Calu3 (cell line): ENCODE measurements around the gene NSL1. TPM values are rescaled to one million over a fixed set of nuclear protein-coding genes. Genes with fewer than 3 reads are reported as not detected.
A peak's percentile ranks its signal among the peaks of the same experiment; 100 is the strongest.

ENCODE experiments used
- BruUV-seq: library from RNA; stranded (reverse); fragments of 400-500 nt; replicated peaks from 2 replicates; lab custom pipeline; 2021; lab: Mats Ljungman, UMichigan
- CTCF ChIA-PET: fragments of 300-600 bp; sonication (Branson Sonifier 250); formaldehyde crosslinking; loops from one replicate; lab custom pipeline; 2022; ENCODE audit warnings: antibody characterized with exemption; lab: Charles Lee
- DNase-seq: peaks from one replicate; pipeline ENCODE4 v3.0.0; 2022
- H3K27ac Mint-ChIP-seq: one replicate; pipeline ENCODE4 v1.8.0; 2022; ENCODE audit warnings: mixed read lengths; ENCODE audit not compliant: unreplicated experiment
- H3K27me3 Mint-ChIP-seq: one replicate; pipeline ENCODE4 v1.8.0; 2022; ENCODE audit warnings: mixed read lengths; ENCODE audit not compliant: unreplicated experiment
- H3K36me3 Mint-ChIP-seq: one replicate; pipeline ENCODE4 v1.8.0; 2022; ENCODE audit warnings: mild to moderate bottlenecking, moderate library complexity, mixed read lengths; ENCODE audit not compliant: insufficient read depth, unreplicated experiment
- H3K4me1 Mint-ChIP-seq: one replicate; pipeline ENCODE4 v1.8.0; 2022; ENCODE audit warnings: mild to moderate bottlenecking, low read depth, mixed read lengths; ENCODE audit not compliant: unreplicated experiment
- H3K4me3 Mint-ChIP-seq: one replicate; pipeline ENCODE4 v1.8.0; 2022; ENCODE audit warnings: mild to moderate bottlenecking, low read depth, moderate library complexity, mixed read lengths; ENCODE audit not compliant: unreplicated experiment
- H3K9me3 Mint-ChIP-seq: one replicate; pipeline ENCODE4 v1.8.0; 2022; ENCODE audit warnings: low read depth, mixed read lengths; ENCODE audit not compliant: unreplicated experiment
- CTCF ChIP-seq: fragments of 200-600 bp; IDR thresholded peaks from one replicate; pipeline ENCODE4 v1.8.0; 2022; ENCODE audit warnings: antibody characterized with exemption; ENCODE audit not compliant: unreplicated experiment
- intact Hi-C: fragments of 100-400 bp; cut with micrococcal nuclease; formaldehyde crosslinking; loops from one replicate; pipeline ENCODE4 v1.10.0; 2022; ENCODE audit not compliant: unreplicated experiment
- total RNA-seq: library from RNA; stranded (reverse); gene quantifications from 2 replicates; pipeline ENCODE4 v1.2.3, GENCODE V29; 2022

NSL1 gene
- total RNA-seq, 1 experiment from 2014 or later = 47.2 TPM

DNA sequence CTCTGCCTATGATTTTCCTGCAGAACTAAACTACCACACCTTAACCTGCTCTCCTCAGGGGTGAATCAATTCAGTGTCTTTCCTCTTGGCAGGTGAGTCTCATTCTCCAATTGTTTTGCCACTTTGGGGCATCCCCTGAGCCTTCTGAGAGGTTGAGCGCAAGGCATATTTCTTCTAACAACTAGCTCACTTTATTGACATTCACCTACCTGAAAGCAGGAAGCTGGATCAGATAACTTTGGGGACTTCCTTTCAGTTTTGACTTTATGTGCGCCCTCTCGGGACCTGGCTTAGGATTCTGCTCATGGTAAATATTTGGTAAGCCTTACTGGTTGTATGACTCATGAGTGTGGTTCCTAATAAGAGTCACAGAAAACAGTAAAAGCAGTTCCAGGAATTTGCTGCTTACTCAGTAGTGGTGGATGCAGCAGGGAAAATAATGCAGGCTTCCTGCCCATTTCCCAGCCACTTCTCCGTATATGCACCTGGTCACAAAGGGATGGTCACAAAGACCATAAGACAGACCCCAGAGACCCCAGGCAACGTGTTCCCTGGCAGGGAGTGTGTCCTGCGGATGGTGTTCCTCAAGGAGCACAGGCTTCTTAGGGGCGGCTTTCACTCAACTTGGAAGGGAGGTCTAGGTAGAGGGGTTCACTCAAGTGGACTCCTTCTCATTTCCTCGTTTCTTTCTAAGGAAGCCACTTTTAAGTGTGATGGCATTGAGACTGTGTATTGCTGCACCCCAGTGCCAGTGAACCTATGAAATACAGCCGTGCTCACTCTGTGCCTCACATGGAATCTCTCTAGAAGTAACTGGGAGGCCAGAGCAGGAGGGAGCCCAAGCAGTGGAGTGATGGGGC, 70.0 kb downstream of the NSL1 start:
- no peaks in the 10 kb centered on the region for H3K36me3 Mint-ChIP-seq
- peaks cover 24% of the 10 kb centered on the region for H3K4me1 Mint-ChIP-seq
- BruUV-seq = no TSS peak
- intact Hi-C loops = no loop called here
- no peak for TF ChIP-seq CTCF
- CTCF ChIA-PET = interaction anchor here (1.0 to 1.4 kb wide), 4 partner anchors 56 to 266 kb away, joined by 4 to 13 read pairs (median 4); no protein-coding TSS in a partner anchor
- no peak overlapping the region for H3K27ac Mint-ChIP-seq
- peak; percentile 58 for DNase-seq
- no peaks in the 10 kb centered on the region for H3K9me3 Mint-ChIP-seq
- H3K27me3 Mint-ChIP-seq = peaks cover 23% of the 10 kb centered on the region
- peak overlapping the region; percentile 45 for H3K4me3 Mint-ChIP-seq

DNA sequence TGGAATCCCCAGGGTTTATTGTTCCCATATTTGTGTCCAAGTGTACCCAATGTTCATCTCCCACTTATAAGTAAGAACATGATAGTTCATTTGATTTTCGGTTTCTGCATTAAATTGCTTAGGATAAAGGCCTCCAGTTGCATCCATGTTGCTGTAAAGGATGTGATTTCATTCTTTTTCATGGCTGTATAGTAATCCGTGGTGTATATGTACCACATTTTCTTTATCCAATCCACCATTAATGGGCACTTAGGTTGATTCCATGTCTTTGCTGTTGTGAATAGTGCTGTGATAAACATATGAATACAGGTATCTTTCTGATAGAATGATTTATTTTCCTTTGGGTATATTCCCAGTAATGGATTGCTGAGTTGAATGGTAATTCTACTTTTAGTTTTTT, 71.9 kb downstream of the NSL1 start:
- no TSS peak for BruUV-seq
- Mint-ChIP-seq H3K4me1 (peaks cover 19% of the 10 kb centered on the region), H3K36me3 (no peaks in the 10 kb centered on the region), H3K9me3 (no peaks in the 10 kb centered on the region), H3K4me3 (no peak overlapping the region), H3K27me3 (peaks cover 23% of the 10 kb centered on the region), H3K27ac (no peak overlapping the region)
- TF ChIP-seq CTCF = no peak
- CTCF ChIA-PET = no interaction called here
- no peak for DNase-seq
- intact Hi-C loops = no loop called here

GRCh38 chr1:212718499-212718898, 73.1 kb downstream of the NSL1 start:
- H3K4me1 Mint-ChIP-seq = peaks cover 19% of the 10 kb centered on the region
- TF ChIP-seq CTCF = no peak
- H3K27me3 Mint-ChIP-seq = peaks cover 23% of the 10 kb centered on the region
- H3K27ac Mint-ChIP-seq = peak overlapping the region; percentile 1
- no peaks in the 10 kb centered on the region for H3K9me3 Mint-ChIP-seq
- no peak overlapping the region for H3K4me3 Mint-ChIP-seq
- no TSS peak for BruUV-seq
- intact Hi-C loops = no loop called here
- DNase-seq = no peak
- no peaks in the 10 kb centered on the region for H3K36me3 Mint-ChIP-seq
- CTCF ChIA-PET = interaction anchor here (0.5 kb wide), 1 partner anchor 745 kb away, joined by 3 read pairs; no protein-coding TSS in a partner anchor

DNA sequence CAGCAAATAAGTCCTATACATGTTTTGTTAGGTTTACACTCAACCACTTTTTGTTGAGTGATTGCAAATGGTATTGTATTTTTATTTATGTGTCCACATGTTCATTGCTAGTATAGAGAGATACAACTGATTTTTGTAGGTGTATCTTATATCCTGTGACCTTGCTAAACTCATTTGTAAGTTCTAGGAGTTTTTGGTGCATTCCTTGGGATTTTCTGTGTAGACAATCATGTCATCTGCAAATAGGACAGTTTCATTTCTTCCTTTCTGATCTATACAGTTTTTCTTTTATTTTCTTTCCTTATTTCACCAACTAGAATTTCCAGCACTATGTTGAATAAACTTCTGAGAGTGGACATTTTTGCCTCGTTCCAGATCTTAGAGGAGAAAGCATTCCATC, 75.4 kb downstream of the NSL1 start:
- H3K4me1 Mint-ChIP-seq = peaks cover 2% of the 10 kb centered on the region
- TF ChIP-seq CTCF = no peak
- peaks cover 23% of the 10 kb centered on the region for H3K27me3 Mint-ChIP-seq
- intact Hi-C loops = no loop called here
- no peaks in the 10 kb centered on the region for H3K9me3 Mint-ChIP-seq
- BruUV-seq = no TSS peak
- DNase-seq = no peak
- H3K36me3 Mint-ChIP-seq = no peaks in the 10 kb centered on the region
- no peak overlapping the region for H3K4me3 Mint-ChIP-seq
- CTCF ChIA-PET = no interaction called here
- H3K27ac Mint-ChIP-seq = no peak overlapping the region
